ENCODE measurements around the gene PAMR1.

DNA sequence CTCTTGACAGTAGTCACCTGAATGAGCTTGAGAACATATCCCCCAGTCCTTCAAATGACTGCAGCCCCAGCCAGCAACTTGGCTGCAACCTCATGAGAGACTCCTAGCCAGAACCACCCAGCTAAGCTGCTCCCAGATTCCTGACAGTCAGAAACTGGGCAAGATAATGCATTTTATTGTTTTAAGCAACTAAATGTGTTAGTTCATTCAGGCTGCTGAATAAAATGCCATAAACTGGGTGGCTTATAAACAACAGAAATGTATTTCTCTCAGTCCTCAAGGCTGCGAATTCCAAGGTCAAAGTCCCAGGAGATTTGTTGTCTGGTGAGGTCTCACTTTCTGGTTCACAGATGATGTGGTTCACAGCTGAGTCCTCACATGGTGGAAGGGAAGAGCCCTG lies 5.8 kb upstream of the PAMR1 start:
- TF ChIP-seq POLR2A (IDR thresholded peaks at IDR 0.05; ENCODE audit: low read depth) (no peak), CTCF (IDR thresholded peaks at IDR 0.05) (no peak)

Measured in esophagus muscularis mucosa (tissue), 3 donors.